ENCODE results near the gene SMYD3.

DNA sequence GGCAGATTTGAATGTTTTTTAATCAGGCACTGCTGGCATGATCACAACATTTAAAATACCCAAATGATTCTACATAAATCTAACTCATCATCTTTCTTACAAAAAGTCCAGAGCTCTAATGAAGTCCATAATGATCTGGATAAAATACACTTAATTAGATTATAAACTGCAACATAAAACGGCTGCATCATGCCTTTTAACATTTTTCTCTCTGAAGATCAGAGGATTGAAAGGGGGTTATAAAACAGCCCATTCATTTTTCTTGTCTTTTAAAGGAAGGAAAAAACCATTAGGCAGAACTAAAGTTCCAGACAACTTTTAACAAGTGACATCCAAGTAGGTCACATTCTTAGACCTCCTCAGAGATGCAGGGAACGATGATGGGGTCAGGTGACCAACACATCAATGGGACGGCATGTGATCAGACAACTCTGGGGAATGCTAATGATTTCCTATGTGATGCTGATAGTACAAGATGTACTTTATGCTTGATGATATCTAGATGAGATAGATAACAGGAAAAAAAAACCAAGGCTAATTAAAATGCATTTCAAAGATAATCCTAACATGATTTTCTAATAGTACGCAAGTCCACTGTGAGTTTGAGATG is 455.1 kb downstream of the SMYD3 start:
- TF ChIP-seq ZNF174 (tag by site-specific recombination; IDR thresholded peaks at IDR 0.05) (no peak), SP2 (tag by site-specific recombination; IDR thresholded peaks at IDR 0.05) (no peak), ZNF701 (tag by site-specific recombination; IDR thresholded peaks at IDR 0.05) (no peak), ZNF274 (IDR thresholded peaks at IDR 0.05; ENCODE audit: low read length) (no peak), ZNF274 (tag by site-specific recombination; IDR thresholded peaks at IDR 0.05; ENCODE audit: borderline replicate concordance) (no peak), ZNF24 (tag by site-specific recombination; IDR thresholded peaks at IDR 0.05) (no peak)
- TF ChIP-seq, protein P1, sequence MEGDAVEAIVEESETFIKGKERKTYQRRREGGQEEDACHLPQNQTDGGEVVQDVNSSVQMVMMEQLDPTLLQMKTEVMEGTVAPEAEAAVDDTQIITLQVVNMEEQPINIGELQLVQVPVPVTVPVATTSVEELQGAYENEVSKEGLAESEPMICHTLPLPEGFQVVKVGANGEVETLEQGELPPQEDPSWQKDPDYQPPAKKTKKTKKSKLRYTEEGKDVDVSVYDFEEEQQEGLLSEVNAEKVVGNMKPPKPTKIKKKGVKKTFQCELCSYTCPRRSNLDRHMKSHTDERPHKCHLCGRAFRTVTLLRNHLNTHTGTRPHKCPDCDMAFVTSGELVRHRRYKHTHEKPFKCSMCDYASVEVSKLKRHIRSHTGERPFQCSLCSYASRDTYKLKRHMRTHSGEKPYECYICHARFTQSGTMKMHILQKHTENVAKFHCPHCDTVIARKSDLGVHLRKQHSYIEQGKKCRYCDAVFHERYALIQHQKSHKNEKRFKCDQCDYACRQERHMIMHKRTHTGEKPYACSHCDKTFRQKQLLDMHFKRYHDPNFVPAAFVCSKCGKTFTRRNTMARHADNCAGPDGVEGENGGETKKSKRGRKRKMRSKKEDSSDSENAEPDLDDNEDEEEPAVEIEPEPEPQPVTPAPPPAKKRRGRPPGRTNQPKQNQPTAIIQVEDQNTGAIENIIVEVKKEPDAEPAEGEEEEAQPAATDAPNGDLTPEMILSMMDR (tag by site-specific recombination; IDR thresholded peaks at IDR 0.05) = no peak
